SH-SY5Y (cell line): ENCODE data around the gene PLXDC2.

Experiments used
- GATA2 ChIP-seq: IDR thresholded peaks from 2 replicates; pipeline ENCODE4 v1.6.1; 2011; ENCODE audit warnings: mild to moderate bottlenecking, low read depth, low read length
- GATA3 ChIP-seq: IDR thresholded peaks from 2 replicates; pipeline ENCODE4 v1.6.1; 2011; ENCODE audit warnings: low read depth, mild to moderate bottlenecking, low read length, moderate library complexity

The PLXDC2 gene

DNA sequence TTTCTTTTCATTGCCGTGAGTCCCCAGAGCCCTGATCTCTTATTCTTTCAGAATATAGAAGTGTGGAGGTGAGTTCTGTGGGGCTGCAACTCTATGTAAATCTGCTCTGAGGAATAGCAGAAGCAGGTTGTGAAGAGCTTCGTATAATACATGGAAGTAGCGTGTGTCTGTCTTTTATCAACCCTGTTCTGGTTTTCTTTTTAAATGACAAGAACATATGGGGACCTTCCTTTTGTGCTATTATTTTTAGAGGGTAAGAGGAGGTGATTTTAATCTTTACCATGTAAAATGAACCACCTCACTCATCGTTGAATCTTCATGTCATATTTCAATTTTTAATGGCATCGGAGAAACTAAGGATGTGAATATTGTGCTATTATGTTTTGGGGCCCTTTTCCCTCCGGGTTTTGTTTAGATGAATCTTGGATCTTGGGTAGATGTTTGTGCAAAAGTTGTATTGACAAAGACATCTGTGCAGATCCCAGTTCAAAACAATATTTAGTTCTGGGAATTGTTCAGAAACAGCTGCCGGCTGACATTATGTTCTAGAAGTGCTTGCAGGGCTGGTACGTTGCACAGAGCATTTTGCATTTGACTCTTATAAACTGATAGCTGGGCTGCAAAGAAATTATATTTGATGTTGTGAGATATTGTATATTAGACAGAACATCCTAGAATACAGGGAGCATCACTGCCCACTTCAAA lies 46.7 kb downstream of the PLXDC2 start:
- TF ChIP-seq GATA2 (no peak; the same call in 1 of the 2 replicates), GATA3 (0 out of 2 replicates have a peak, but pooled peaks have one; percentile 61)

- TF ChIP-seq GATA3, result no peak
- TF ChIP-seq GATA2, result no peak
Measured at GRCh38 chr10:19865676-19866075, 49.4 kb downstream of the PLXDC2 start.

DNA sequence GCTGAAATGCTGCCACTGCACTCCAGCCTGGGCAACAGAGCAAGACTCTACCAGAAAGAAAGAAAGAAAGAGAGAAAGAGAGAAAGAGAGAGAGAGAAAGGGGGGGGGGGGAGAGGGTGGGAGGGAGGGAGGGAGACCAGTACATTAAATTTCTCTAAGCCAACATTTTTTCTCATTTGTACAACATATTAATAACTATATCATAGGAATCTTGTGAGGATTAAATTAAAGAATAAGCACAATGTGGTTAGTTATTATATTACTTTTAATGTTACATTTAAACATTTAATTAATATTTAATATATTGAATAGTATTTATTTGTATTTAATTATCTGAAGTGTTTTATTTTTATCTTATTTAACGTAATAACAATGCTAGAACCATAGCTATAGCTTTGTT lies 53.1 kb downstream of the PLXDC2 start:
- no peak for TF ChIP-seq GATA3
- TF ChIP-seq GATA2, result no peak

DNA sequence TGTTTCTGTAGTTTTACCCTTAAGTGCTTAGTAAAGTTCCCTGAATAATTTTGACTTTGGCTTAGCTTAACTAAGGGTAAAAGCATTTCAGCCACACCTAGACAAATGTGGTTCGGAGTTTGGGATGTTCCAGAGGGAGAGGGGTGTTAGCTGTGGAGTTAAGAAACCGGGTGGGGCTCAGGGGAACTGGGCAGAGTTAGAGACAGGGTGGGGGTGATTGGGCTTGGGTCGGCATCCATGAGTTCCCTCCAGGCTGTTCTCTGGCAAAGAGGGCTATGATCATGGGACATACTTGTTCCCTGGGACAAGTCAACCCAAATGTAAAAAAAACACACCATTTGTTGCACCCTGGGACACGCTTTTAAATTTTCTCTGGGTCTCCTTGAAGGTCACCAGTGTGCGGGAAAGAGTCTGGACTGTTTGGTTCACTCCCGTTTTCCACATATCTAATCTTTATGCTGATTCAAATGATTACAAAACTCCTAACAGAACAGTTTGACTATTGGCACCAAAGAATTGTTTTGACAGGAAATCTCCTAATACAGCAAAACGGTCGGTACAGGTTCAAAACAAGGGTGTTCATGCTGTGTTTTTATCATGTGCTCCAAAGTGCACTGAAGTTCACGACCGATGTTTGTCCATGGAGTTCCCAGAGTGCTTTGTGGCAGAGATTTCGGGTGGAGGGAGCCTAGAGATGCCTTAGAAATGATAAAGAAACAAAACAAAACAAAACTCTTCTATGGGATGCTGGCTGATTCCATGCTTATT lies 56.5 kb downstream of the PLXDC2 start:
- TF ChIP-seq GATA2 (no peak), GATA3 (no peak)

DNA sequence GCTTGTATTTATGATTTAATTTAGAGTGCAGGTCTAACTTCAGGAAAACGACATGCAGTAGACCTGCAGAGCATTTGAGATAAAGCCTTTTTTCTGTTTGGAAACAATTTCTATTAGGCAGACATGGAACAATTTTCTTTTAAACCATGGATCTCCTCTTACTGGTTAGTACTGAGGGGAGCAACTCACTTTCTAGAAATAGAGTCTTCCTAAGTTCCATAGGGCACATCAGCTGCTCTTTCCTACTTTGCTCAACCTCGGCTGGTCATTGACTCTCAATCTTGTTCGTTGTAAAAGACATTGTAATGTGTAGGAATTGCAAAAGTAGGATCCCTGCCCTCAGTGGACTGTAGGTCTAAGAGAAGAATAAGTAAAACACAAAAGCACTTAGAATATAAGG lies 58.0 kb downstream of the PLXDC2 start:
- no peak for TF ChIP-seq GATA2

DNA sequence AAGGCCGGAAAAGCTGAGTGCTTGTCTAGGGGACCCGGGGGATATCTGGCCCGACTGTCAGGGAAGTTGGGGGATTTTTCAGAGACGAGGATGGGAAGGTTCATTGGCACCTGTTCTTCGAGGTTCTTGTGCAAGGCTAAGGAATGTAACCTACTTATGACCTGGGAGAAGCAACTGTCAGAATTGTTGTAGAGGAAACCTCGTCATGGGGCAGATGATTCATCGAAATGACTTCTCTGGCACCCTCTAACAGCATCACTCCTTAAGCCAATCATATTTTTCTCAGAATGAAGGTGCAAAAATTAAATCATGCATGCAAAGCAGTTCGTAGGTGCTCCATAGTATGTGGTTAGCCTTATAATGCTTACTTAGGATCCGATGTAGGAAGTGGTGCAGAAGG lies 58.6 kb downstream of the PLXDC2 start:
- TF ChIP-seq GATA3 (no peak), GATA2 (no peak)

DNA sequence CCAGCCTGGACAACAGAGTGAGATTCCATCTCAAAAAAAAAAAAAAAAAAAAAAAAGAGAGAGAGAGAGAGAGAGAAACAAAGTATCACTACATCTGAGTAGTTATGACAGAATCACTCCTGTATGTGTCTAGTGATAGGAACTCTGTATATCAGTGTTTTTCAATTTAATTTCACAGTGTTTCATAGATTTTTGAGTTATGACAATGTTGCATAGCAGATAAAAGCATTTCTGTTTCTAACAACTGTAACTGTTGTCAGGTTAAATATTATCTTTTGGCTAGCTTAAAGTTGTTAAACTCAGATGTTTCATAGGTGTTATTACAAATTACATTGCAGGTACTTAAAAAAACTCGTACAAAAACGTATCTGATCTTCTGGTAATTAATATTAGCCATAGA lies 60.3 kb downstream of the PLXDC2 start:
- TF ChIP-seq GATA3, result no peak
- no peak for TF ChIP-seq GATA2

- TF ChIP-seq GATA2 (no peak), GATA3 (no peak)
Measured at GRCh38 chr10:19877466-19878255, 61.4 kb downstream of the PLXDC2 start.

- TF ChIP-seq GATA2 (no peak), GATA3 (no peak)
Measured at GRCh38 chr10:19882621-19883020, 66.4 kb downstream of the PLXDC2 start.

DNA sequence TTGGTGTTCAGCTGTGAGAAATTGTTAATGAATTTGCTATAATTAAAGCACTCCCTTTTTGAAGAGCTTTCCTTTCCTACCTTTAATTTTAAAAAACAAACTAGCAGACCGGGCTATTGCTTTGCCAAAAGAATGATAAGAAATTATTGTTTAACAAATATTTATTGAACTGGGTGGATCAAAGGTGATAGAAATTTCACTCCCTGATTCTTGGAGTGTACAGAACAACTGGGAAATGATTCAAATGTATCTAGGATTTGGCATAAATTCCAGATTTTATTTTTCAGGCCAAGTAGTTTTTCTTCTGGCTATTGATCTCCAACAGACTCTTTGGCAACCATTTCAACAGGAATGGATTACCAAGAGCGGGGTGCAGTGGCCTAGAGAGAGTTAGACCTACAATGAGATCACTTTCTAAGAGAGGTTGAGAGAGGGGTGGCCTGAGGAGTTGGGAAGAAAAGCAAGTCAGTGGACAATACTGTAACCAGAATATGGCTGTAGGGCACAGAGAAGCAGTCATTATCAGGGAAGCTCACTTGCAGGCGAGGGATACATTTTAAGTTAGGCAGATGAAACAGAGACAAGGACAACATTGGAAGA lies 71.9 kb downstream of the PLXDC2 start:
- TF ChIP-seq GATA3, result no peak
- TF ChIP-seq GATA2, result no peak

- TF ChIP-seq GATA2 (no peak), GATA3 (no peak)
Measured at GRCh38 chr10:19889256-19889655, 73.0 kb downstream of the PLXDC2 start.

- TF ChIP-seq GATA2 (no peak), GATA3 (no peak)
Measured at GRCh38 chr10:19891429-19891828, 75.2 kb downstream of the PLXDC2 start.

DNA sequence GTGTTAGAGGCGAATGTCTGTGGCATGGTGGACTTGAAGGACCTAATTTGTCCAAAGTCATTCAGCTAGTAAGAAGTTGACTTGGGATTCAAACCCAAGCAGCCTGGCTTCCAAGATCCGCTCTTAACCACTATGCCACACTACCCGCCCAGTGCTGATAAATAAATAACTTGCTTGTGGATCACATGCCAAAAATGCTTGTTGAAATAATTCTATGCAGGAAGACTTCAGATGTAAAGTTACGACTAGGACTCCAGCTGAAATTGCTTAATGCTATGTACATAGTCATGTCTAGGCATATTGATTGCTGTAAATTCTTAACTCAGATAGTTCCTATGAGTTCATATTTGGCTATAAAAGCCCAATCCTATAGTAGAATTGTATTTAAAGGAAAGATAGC lies 76.0 kb downstream of the PLXDC2 start:
- TF ChIP-seq GATA2 (no peak), GATA3 (no peak)

GRCh38 chr10:19892677-19893076 lies 76.4 kb downstream of the PLXDC2 start:
- TF ChIP-seq GATA2 (no peak), GATA3 (no peak)
